OCI-LY3 (cell line): Measurements from ENCODE around the gene GOLGA8S.
"Not testable (repeated sequence)": the region's sequence is repeated elsewhere in the genome, so short reads cannot be mapped to it uniquely, and the experiment has no call there.

Source experiments
- H2AFZ ChIP-seq: fragments of 200-600, 300-600 bp; shearing (Covaris generic); 2 replicates; pipeline ENCODE4 v1.6.0; 2014; ENCODE audit warnings: antibody characterized with exemption, low read depth, low read length
- H3K27ac ChIP-seq: fragments of 200-600, 300-600 bp; sonication (generic); 2 replicates; pipeline ENCODE4 v1.5.1; 2014; ENCODE audit warnings: mild to moderate bottlenecking, low read length, moderate library complexity, mixed read lengths
- H3K27me3 ChIP-seq: fragments of 200-600, 300-600 bp; sonication (generic); 2 replicates; pipeline ENCODE4 v1.6.1; 2014; ENCODE audit warnings: low read depth, low read length, mixed read lengths
- H3K36me3 ChIP-seq: fragments of 200-600, 300-600 bp; sonication (generic); replicated peaks from 2 replicates; pipeline ENCODE3; 2014; ENCODE audit warnings: low read depth, low read length, mixed read lengths
- H3K4me1 ChIP-seq: fragments of 300-600, 200-600 bp; sonication (generic); 2 replicates; pipeline ENCODE4 v1.6.1; 2014; ENCODE audit warnings: low read length, mixed read lengths
- H3K4me2 ChIP-seq: fragments of 200-600, 300-600 bp; sonication (generic); 2 replicates; pipeline ENCODE4 v1.6.1; 2014; ENCODE audit warnings: low read length, mixed read lengths
- H3K4me3 ChIP-seq: fragments of 300-600, 200-600 bp; sonication (generic); 2 replicates; pipeline ENCODE4 v1.5.1; 2014; ENCODE audit warnings: antibody characterized with exemption, mild to moderate bottlenecking, low read length, moderate library complexity
- H3K79me2 ChIP-seq: fragments of 300-600, 200-600 bp; shearing (Covaris generic); 2 replicates; pipeline ENCODE4 v1.6.1; 2014; ENCODE audit warnings: mild to moderate bottlenecking, low read length, mixed read lengths
- H3K9ac ChIP-seq: fragments of 300-600, 200-600 bp; shearing (Covaris generic); 2 replicates; pipeline ENCODE4 v1.6.0; 2014; ENCODE audit warnings: mild to moderate bottlenecking, low read length, moderate library complexity
- H3K9me3 ChIP-seq: fragments of 200-600, 300-600 bp; shearing (Covaris generic); 2 replicates; pipeline ENCODE4 v1.6.1; 2014; ENCODE audit warnings: low read length, mixed read lengths; ENCODE audit not compliant: insufficient read depth
- H4K20me1 ChIP-seq: fragments of 200-600, 300-600 bp; sonication (generic); 2 replicates; pipeline ENCODE4 v1.6.1; 2016; ENCODE audit warnings: low read length, mixed read lengths; ENCODE audit not compliant: insufficient read depth

GOLGA8S gene, protein sequence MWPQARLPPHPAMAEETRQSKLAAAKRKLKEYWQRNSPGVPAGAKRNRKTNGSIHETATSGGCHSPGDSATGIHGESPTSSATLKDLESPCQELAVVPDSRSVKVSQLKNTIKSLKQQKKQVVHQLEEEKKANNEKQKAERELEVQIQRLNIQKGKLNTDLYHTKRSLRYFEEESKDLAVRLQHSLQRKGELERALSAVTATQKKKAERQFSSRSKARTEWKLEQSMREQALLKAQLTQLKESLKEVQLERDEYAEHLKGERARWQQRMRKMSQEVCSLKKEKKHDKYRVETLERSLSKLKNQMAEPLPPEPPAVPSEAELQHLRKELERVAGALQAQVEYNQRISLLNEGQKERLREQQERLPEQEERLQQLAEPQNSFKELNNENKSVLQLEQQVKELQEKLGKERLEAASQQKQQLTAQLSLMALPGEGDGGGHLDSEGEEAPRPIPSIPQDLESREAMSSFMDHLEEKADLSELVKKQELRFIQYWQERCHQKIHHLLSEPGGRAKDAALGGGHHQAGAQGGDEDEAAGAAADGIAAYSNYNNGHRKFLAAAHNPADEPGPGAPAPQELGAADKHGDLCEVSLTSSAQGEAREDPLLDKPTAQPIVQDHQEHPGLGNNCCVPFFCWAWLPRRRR

DNA sequence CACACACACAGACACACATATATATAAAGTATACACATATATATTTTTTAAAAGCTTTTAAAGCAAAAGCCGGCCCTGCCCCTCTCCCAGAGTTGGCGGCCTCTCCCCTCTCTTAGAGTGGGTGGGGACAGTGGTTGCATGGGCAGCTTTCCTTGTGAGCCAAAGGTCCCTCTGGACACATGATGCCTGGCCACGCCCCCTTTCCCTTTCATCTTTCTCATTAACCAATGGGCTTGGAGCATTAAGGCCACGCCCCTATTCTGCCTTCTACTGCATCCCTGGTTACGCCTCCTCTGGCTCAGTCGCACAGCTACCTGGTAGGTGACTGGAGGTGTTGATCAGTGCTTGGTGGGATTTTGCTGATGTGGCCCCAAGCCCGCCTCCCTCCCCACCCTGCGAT, at the start of gene GOLGA8S:
Gene GOLGA8S, plus strand, starts transcription at position 301 of the 400 bp plus-strand sequence. Its CDS starts 62 bp downstream, at position 363.
- H3K9ac ChIP-seq, H3K4me1 ChIP-seq, H3K9me3 ChIP-seq, H3K79me2 ChIP-seq, H3K4me2 ChIP-seq, H3K4me3 ChIP-seq, H3K36me3 ChIP-seq, H3K27me3 ChIP-seq, H2AFZ ChIP-seq, H4K20me1 ChIP-seq, H3K27ac ChIP-seq: not testable (repeated sequence)

DNA sequence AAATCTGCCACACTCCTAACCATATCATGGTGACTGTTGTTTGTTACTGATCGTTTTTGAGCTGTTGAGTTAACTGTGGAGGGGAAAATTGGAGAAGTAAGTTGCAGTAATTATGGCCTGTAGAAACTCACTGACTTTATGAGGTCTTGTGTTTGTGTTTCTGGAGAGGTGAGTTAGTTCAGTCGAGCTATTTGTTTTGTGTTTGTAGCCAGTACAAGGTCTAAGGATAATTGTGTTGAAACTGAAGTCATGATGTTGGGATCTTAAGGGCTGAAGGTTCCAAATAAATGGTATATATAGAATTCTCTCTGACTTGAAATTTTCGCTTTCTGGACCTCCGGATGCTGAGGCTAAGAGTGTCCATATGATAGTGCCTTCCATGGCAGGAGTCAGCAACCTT, 49.7 kb upstream of the GOLGA8S start:
- not testable (repeated sequence) for H4K20me1 ChIP-seq, H3K79me2 ChIP-seq, H3K9me3 ChIP-seq, H3K36me3 ChIP-seq, H3K4me1 ChIP-seq, H2AFZ ChIP-seq, H3K27me3 ChIP-seq, H3K27ac ChIP-seq, H3K9ac ChIP-seq
- Histone ChIP-seq H3K4me3 (peak overlapping the region; percentile 77; the same call in 1 of the 2 replicates), H3K4me2 (peak overlapping the region; percentile 65)

DNA sequence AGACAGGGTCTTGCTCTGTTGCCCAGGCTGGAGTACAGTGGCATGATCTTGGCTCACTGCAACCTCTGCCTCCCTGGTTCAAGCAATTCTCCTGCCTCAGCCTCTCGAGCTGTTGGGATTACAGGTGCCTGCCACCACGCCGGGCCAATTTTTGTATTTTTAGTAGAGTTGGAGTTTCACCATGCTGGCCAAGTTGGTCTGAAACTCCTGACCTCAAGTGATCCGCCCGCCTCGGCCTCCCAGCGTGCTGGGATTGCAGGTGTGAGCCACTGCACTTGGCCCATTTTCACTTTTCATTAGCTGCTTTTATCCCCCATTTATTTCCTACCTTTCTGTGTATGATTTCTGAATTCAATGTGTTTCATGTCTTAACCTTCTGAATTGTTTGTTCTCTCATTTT, 48.6 kb upstream of the GOLGA8S start:
- H3K36me3 ChIP-seq, H2AFZ ChIP-seq, H3K4me1 ChIP-seq, H3K79me2 ChIP-seq, H3K27me3 ChIP-seq, H4K20me1 ChIP-seq, H3K9me3 ChIP-seq, H3K9ac ChIP-seq, H3K4me3 ChIP-seq, H3K4me2 ChIP-seq, H3K27ac ChIP-seq: not testable (repeated sequence)

DNA sequence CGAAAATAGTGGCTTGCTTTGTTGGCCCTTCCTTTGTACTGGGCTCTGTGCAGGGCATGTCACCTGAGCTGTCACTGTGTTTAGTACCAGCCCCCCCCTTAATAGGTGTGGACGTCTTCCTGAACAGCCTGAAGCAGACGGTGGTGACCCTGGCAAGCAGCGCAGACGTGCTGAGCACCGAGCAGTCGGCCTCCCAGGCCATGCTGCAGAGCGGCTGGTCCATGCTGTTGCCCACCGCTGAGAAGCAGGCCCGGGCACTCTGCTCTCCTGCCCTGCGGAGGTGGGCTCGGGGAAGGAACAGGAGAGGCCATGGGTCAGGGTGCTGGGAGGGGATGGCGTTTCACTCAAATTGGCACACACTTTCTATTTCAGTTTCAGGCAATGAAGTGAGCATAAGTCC, 43.3 kb upstream of the GOLGA8S start:
- H3K9ac ChIP-seq, H3K79me2 ChIP-seq, H3K27ac ChIP-seq, H2AFZ ChIP-seq, H3K4me3 ChIP-seq, H3K4me1 ChIP-seq, H3K27me3 ChIP-seq, H3K9me3 ChIP-seq, H3K4me2 ChIP-seq, H4K20me1 ChIP-seq, H3K36me3 ChIP-seq: not testable (repeated sequence)

DNA sequence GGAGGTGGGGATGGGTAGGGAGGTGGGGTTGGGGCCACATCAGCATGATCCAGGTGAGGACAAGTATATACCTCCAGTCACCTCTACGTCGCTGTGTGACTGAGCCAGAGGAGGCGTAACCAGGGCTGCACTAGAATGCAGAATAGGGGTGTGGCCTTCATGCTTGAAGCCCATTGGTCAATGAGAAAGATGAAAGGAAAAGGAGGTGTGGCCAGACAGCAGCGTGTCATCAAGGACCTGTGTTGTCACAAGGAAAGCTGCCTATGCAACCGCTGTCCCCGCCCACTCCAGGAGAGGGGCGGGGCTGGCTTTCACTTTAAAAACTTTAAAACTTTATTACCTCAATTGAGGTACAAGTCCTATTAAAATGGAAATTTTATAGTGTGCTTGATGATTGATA, 20.5 kb upstream of the GOLGA8S start, which contains the start of gene GOLGA6L26:
Gene GOLGA6L26, minus strand, starts transcription at position 101 of the 400 bp plus-strand sequence. Its CDS starts 61 bp downstream, at position 40.
- H3K9me3 ChIP-seq, H3K79me2 ChIP-seq, H3K4me2 ChIP-seq, H3K36me3 ChIP-seq, H2AFZ ChIP-seq, H3K27ac ChIP-seq, H4K20me1 ChIP-seq, H3K4me1 ChIP-seq, H3K27me3 ChIP-seq, H3K9ac ChIP-seq, H3K4me3 ChIP-seq: not testable (repeated sequence)

DNA sequence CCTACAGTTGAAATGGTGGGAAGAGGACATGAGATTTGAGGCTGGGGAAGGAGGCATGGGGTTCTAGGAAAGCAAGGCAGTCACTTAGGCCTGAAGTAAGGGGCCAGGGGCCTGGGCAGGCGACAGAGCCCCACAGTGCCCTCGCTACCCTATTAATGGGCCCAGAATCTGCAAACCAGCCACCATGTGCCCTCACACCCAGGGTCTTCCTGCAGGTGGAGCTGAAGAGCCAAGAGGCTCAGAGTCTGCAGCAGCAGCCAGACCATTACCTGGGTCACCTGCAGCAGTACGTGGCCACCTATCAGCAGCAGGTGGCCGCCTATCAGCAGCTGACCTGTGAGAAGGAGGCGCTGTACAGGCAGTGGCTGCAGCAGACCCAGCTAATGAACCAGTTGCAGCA, 8.1 kb downstream of the GOLGA8S start:
- not testable (repeated sequence) for H4K20me1 ChIP-seq, H3K36me3 ChIP-seq, H2AFZ ChIP-seq, H3K79me2 ChIP-seq, H3K9ac ChIP-seq, H3K4me3 ChIP-seq, H3K4me2 ChIP-seq, H3K4me1 ChIP-seq, H3K27ac ChIP-seq, H3K9me3 ChIP-seq, H3K27me3 ChIP-seq

DNA sequence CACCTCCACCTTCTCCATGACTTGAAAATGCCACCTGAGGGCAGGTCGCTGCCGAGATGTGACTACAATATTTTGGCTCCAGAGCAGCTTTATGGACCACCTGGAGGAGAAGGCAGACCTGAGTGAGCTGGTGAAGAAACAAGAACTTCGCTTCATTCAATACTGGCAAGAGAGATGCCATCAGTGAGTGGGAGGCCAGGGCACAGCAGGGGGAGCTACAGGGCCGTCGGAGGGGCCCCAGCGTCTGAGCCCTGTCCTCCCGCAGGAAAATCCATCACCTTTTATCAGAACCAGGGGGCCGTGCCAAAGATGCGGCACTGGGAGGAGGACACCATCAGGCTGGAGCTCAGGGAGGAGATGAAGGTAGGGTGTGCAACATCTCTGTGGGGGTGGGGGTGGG, 9.7 kb downstream of the GOLGA8S start:
- H3K27ac ChIP-seq, H3K9ac ChIP-seq, H3K4me2 ChIP-seq, H3K4me3 ChIP-seq, H3K27me3 ChIP-seq, H2AFZ ChIP-seq, H3K36me3 ChIP-seq, H3K9me3 ChIP-seq, H3K79me2 ChIP-seq, H3K4me1 ChIP-seq, H4K20me1 ChIP-seq: not testable (repeated sequence)
